ENCODE measurements around the gene USP37. TPM values are rescaled to one million over a fixed set of nuclear protein-coding genes. Genes with fewer than 3 reads are reported as not detected.

The USP37 gene
- total and polyA plus RNA-seq, 8 donors = 13.0 to 21.9 (median 19.3) TPM

DNA sequence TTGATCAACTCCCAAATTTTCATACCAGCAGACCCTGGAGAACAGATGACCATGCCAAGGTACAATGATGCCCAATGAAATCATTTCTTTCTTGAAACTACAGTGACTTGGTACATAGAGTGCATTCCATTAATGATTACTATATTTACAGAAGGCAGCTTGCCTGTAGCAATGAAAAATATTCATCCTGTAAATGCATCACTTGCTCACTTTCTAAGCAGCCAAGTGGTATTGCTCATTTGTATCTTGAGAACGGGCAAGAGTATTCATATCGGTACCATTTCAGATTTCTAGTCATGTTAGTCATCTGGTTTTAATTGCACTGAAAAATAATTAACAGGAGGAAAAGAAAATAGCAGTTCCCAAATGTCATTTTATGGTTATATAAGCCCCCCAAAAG lies 89.6 kb downstream of the USP37 start:
- no peaks in the 10 kb centered on the region for H3K9me3 ChIP-seq
- no peak overlapping the region for H3K4me3 ChIP-seq
- no peak for DNase-seq
- H3K27me3 ChIP-seq = no peaks in the 10 kb centered on the region
- TF ChIP-seq, protein P1, sequence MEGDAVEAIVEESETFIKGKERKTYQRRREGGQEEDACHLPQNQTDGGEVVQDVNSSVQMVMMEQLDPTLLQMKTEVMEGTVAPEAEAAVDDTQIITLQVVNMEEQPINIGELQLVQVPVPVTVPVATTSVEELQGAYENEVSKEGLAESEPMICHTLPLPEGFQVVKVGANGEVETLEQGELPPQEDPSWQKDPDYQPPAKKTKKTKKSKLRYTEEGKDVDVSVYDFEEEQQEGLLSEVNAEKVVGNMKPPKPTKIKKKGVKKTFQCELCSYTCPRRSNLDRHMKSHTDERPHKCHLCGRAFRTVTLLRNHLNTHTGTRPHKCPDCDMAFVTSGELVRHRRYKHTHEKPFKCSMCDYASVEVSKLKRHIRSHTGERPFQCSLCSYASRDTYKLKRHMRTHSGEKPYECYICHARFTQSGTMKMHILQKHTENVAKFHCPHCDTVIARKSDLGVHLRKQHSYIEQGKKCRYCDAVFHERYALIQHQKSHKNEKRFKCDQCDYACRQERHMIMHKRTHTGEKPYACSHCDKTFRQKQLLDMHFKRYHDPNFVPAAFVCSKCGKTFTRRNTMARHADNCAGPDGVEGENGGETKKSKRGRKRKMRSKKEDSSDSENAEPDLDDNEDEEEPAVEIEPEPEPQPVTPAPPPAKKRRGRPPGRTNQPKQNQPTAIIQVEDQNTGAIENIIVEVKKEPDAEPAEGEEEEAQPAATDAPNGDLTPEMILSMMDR (IDR thresholded peaks at IDR 0.05) = no peak
- no peaks in the 10 kb centered on the region for H3K4me1 ChIP-seq
- H3K36me3 ChIP-seq = peaks cover 0 to 51% of the 10 kb centered on the region in 2 donors
- H3K27ac ChIP-seq = no peak overlapping the region
- intact Hi-C loops (cut with DNase I) = no loop called here
- no peak for ATAC-seq

DNA sequence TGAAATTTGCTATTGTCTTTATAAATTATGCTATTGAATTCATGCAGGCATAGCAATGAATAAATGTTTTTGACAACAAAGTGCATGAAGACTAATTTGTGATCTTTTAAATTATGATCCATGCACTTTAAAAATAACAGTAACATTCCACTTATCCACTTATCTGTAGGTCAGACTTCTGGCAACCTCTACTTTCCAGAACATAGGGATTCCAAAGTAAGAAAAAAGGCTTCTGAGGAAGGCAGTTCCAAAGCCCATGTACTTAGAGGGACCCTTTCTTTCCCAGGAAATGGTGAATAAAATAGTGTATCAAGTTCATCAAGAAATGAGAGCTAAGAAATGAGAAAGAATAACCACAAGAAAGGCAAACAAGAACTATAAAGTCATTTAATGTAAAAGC lies 90.9 kb downstream of the USP37 start:
- ATAC-seq (no peak), DNase-seq (no peak)
- Histone ChIP-seq H3K27me3 (no peaks in the 10 kb centered on the region), H3K9me3 (no peaks in the 10 kb centered on the region), H3K4me1 (peaks cover 0 to 10% of the 10 kb centered on the region in 2 donors), H3K36me3 (peaks cover 0 to 54% of the 10 kb centered on the region in 2 donors), H3K27ac (no peak overlapping the region), H3K4me3 (no peak overlapping the region)
- intact Hi-C loops (cut with DNase I) = no loop called here
- TF ChIP-seq, protein P1 (IDR thresholded peaks at IDR 0.05) = no peak

DNA sequence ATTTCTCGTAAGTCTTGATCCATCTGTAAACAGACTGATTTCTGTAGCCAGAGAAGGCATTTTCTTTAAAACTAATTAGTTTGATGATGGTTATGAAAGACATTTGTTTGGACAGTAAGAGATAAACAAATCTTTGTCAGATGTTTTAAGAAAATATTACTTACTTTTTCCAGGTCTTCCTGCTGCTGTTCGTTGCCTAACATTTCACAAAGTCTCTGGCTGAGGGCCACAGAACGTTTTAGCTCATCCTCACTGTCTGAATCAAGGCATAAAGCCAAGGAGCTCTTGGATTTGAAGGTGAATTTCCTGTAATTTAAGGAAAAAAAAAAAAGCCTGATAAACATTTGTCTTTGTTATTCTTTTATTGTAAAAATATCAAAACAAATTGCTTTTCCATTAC lies 91.5 kb downstream of the USP37 start:
- ATAC-seq (no peak), DNase-seq (peak in 1 of 4 donors; percentile 24)
- no peak overlapping the region for H3K27ac ChIP-seq

DNA sequence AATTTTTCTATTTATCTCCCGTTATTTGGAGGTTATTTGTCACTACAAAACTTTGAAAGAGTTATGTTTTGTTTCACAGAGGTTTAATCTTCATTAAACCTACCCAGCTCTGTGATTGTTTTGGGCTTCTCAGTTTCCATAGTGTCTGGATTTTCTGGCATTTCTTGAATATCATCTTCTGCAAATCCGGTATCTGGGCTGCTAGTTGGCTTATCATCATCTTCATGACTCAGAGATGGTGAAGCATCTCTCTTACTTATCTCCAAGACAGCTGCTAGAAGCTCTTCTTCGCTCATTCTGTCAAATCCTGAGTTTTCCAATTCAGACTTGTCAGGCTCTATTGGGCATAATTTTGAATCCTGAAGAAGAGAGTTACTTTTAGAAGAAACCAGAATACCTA lies 93.6 kb downstream of the USP37 start:
- Histone ChIP-seq H3K36me3 (peaks cover 0 to 44% of the 10 kb centered on the region in 2 donors), H3K27me3 (no peaks in the 10 kb centered on the region), H3K9me3 (no peaks in the 10 kb centered on the region), H3K4me3 (no peak overlapping the region), H3K27ac (no peak overlapping the region), H3K4me1 (peaks cover 0 to 28% of the 10 kb centered on the region in 2 donors)
- TF ChIP-seq, protein P1 (IDR thresholded peaks at IDR 0.05) = no peak
- intact Hi-C loops (cut with DNase I) = no loop called here
- no peak for ATAC-seq
- DNase-seq = no peak

More for the DNA sequence above, 91.5 kb downstream of the USP37 start:
- intact Hi-C loops (cut with DNase I) = no loop called here
- Histone ChIP-seq H3K4me1 (peaks cover 0 to 16% of the 10 kb centered on the region in 2 donors), H3K27me3 (no peaks in the 10 kb centered on the region), H3K36me3 (peaks cover 0 to 55% of the 10 kb centered on the region in 2 donors), H3K9me3 (no peaks in the 10 kb centered on the region), H3K4me3 (no peak overlapping the region)
- TF ChIP-seq, protein P1 (IDR thresholded peaks at IDR 0.05) = no peak

DNA sequence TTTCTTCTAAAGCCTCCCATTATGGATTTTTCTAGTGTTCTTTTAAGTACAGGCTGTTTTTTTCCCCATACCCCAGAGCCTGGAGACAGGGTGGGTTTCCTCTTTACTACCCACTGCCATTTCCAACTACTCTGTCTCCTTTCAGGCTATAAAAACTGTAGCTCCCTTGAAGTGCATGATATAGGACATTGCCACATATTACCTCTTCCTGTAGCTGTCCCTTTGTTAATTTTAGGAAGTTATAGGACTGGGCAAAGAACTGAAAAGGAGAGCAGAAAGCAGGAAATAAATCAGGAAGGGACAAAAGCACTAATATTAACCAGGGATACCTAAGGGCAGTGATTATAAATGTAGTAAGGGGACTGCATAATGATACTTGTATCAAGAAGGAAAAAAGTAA lies 95.2 kb downstream of the USP37 start:
- no peaks in the 10 kb centered on the region for H3K27me3 ChIP-seq
- no peaks in the 10 kb centered on the region for H3K9me3 ChIP-seq
- intact Hi-C loops (cut with DNase I) = no loop called here
- DNase-seq (no peak), ATAC-seq (no peak)
- peaks cover 0 to 38% of the 10 kb centered on the region in 2 donors for H3K36me3 ChIP-seq
- TF ChIP-seq, protein P1 (IDR thresholded peaks at IDR 0.05) = no peak
- peaks cover 0 to 28% of the 10 kb centered on the region in 2 donors for H3K4me1 ChIP-seq
- peak overlapping the region in 1 of 2 donors; percentile 55 for H3K27ac ChIP-seq
- H3K4me3 ChIP-seq = no peak overlapping the region

All from left lung (tissue), 10 donors.